DMS114 treated with DMSO at 0.1 percent for 48 hours (cell line): ENCODE measurements around the gene OVCA2.

Source experiments
- DNase-seq: peaks from one replicate; lab custom pipeline; 2025; ENCODE audit not compliant: unreplicated experiment; lab: John Stamatoyannopoulos, UW

The OVCA2 gene

GRCh38 chr17:2041561-2042389, at the start of gene OVCA2:
OVCA2 (plus strand) TSS chr17:2042022; CDS start chr17:2042048, 26 bp downstream.
- peak; percentile 89 for DNase-seq

- DNase-seq, result no peak
These were observed 49.3 kb upstream of the OVCA2 start for GRCh38 chr17:1992541-1992940.

DNA sequence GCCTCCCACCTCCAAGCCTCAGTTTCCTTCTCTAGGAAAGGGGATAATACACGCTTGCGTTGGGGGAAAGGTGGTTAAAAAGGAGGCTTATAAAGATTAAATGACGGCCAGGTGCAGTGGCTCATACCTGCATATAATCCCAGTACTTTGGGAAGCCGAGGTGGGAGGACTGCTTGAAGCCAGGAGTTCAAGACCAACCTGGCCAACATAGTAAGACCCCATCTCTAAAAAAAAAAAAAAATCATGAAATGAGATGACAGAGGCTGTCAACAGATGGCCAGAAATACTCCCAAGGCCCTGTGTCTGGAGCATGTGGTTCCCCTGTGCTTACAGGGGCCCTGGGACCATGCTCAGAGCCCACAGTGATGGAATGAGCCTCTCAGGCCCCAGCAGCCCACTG, 47.1 kb upstream of the OVCA2 start:
- DNase-seq, result no peak

GRCh38 chr17:1995321-1995892, 46.4 kb upstream of the OVCA2 start:
- no peak for DNase-seq

- no peak for DNase-seq
These were observed 45.7 kb upstream of the OVCA2 start for GRCh38 chr17:1995907-1996799.

DNA sequence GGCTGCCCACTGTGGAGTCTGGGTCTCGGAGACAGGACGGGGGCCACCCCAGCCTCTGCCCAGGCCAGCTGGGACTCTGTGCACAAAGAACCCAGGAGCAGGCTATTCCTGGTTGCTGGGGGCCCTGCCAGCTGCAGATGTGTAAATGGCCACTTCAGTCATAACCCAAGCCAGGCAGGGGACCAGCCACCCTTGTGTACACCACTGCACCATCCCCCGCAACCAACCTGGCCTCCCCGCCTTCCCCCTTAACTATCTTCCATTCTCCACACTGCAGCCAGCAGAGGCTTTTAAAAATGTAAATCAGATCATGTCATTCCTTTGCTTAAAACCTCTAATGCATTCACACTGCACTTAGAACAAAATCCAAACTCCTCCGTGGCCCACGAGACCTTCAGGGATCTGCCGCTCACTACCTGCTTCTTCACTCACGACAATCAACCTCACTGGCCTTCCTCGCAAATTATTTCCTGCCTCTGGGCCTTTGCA, 45.0 kb upstream of the OVCA2 start:
- no peak for DNase-seq

DNA sequence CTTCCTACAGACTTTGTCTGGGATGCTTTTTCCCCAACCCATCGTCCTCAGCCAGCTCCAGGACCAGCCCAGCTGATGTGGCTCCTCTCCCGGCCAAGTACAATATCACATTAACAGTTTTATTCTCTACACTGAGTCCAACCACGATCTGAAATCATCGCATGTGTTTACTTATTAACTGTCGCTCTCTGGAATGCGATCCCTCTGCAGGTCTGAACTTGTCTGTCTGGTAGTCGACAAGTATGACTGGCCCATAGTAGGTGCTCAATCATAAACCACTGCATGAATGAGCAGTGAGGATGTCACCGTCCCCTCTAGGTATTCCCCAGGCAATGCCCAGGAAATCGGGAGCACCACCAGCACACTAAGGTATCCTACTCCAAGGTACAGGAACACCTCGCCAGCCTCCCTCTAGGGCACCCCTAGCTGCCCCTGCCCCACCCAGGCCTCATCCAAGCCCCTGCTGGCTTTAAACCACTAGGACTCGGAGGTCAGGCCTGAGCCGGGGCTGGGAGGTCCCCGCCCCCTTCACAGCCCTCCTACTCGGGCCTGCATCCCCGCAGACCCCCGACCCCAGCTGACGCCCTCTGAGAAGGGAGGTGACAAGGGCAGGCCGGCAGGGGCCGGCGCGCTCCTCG, 44.4 kb upstream of the OVCA2 start:
- no peak for DNase-seq

DNA sequence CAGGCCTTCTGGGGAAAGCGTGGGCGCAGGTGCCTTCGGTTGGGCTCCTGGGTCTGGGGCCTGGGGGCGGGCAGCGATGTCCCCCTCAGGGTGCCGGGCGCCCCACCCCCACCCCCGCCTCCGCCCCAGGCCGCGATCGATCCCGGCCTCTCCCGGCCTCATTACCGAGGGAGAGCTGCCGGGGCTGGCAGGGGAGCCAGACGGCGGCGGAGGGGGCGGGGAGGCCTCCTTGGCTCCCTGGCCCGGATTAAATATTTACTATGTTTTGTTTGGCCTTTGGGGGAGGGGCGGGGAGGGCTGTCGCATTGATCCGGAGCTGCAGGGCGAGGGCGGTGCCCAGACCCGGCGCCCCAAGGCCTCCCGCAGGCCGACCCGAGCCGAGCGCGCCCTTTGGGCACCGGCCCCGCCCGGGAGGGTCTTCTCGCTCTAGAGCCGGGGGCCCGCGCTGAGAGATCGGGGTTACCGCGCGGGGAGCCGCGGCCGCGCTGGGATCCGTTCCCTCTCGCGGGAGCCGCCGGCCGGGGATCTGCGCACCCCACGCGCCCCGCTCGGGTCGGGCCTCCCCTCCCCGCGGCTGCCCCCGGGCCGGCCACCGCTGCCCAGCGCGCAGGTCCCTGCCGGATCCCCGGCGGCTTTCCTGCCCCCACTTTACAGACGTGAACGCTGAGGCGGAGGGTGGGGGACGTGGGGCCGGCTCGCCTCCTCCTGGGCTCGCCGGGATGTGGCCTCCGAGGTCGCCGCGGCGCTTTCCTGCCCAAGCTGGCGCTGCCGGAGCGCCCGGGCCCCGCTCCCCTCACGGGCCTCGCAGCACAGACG, 43.7 kb upstream of the OVCA2 start:
- no peak for DNase-seq

DNA sequence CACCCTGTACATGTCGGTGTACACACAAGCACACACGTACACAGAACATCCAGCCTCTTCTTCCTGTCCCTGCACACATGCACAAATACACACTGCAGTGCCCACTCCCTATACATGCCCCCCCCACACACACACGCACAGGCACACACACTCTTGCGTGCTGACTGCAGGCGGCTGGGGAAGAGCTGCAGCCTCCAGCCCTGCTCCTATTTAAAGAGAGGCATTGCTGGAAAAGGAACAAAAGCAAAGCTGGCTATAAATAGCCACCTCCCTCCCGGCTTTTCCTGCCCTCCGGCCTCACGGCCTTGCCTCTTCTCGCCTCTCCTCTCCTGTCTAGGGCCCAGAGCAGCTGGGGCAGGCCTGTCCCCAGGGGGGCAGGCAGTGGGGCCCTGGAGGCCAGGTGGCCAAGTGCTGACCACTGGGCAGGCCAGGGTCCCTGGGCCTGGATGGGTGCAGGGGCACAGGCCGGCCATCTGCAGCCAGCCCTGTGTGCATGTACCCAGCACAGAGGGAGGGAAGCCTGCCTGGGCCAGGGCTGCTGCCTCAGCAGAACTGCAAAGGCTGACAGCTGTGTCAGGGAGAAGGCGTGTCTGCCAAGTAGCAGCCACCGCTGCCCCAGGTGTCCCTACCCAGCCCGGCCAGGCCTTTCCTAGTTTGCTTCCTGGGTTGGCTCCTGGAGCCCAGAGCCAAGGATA, 42.1 kb upstream of the OVCA2 start:
- DNase-seq, result no peak

GRCh38 chr17:2002767-2003329, 39.0 kb upstream of the OVCA2 start:
- no peak for DNase-seq

GRCh38 chr17:2003525-2003924, 38.3 kb upstream of the OVCA2 start:
- no peak for DNase-seq

GRCh38 chr17:2004435-2004952, 37.3 kb upstream of the OVCA2 start:
- DNase-seq, result no peak

- no peak for DNase-seq
These were observed 33.3 kb upstream of the OVCA2 start for GRCh38 chr17:2008332-2009126.

- no peak for DNase-seq
These were observed 32.1 kb upstream of the OVCA2 start for GRCh38 chr17:2009737-2010136.

DNA sequence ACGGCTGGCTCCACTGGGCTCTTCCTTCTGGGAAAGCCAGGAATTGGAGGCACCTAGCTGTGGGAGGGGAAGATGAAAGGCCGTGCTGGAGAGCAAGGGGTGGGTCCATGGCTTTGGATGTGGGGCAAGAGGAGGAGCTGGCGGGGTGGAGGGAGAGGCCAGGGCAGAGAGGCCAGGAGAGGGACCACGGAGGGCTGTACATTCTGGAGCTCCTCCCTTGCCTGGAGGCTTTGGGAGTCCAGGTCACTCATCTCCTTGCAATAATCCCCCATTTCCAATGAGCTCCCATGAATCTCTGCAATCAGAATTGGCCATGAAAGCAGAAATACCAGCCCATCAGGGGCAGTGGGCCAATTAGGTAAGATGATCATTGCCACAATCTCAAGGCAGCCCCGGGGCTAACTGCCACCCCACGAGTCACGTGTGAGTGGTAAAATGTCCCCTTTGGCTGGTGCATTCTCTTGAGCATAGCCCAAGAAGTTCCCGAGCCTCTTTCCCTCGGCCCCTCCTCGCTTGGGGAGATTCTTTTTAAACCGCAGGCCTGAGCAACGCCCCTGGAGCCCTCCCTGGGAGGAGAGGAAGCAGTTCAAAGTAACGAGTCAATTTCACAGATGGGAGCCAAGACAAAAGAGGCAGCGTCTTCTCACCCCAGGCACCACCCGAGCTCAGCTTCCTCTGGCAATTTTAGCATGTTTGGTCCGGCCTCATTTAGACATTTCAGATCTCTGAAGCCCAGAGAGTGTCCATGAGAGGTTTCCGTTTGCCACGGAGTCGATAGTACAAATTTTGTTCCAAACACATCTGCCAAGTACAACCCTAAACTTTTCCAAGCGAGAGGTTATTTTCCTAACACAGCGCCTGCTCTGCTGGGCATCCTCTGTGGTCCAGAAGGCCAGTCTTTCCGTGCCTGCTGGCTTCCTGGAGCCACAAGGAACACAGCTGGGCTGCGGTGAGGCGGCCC, 30.1 kb upstream of the OVCA2 start:
- DNase-seq, result no peak

DNA sequence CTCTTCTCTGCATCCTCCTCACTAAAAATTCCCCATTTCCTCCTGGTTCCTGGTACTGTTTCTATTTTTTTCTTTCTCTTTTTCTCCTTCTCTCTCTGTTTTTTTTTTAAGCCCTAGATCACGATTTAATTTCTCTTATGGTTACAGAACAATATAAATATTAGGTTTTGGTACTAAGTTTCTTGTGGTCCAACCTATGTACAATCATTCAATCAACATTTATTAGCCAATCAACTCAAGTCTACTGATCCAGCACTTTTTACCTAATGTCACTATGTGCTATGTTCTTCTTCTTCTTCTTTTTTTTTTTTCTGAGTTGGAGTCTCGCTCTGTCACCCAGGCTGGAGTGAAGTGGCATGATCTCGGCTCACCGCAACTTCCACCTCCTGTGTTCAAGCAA, 29.3 kb upstream of the OVCA2 start:
- no peak for DNase-seq
